Neural progenitor cell (in vitro differentiated cells): Measurements from ENCODE around the gene PGAP6.

ENCODE experiments used
- CTCF ChIP-seq: fragments of 200-600 bp; sonication (generic); IDR thresholded peaks from 2 replicates; pipeline ENCODE4 v1.5.1; 2017; ENCODE audit warnings: antibody characterized with exemption, mild to moderate bottlenecking
- EZH2 ChIP-seq: fragments of 200-600 bp; sonication (generic); IDR thresholded peaks from 2 replicates; pipeline ENCODE4 v1.6.1; 2017; ENCODE audit warnings: antibody characterized with exemption, mild to moderate bottlenecking, moderate library complexity
- EZH2phosphoT487 ChIP-seq: fragments of 200-600 bp; sonication (generic); IDR thresholded peaks from 2 replicates; pipeline ENCODE4 v1.6.1; 2017; ENCODE audit warnings: antibody characterized with exemption

- TF ChIP-seq CTCF (no peak), EZH2 (no peak), EZH2phosphoT487 (no peak)
Measured at GRCh38 chr16:333406-334094, 48.2 kb downstream of the PGAP6 start.
